Hair follicular keratinocyte (primary cell): ENCODE data around the gene CROCC. TPM values are rescaled to one million over a fixed set of nuclear protein-coding genes. Genes with fewer than 3 reads are reported as not detected.

Source experiments
- total RNA-seq: library from RNA; depleted of rRNA; stranded (reverse); fragments of >200 nt; gene quantifications from 2 replicates; pipeline ENCODE4 v1.2.3, GENCODE V29; 2015

CROCC gene
- total RNA-seq = 10.1 and 12.5 TPM in 2 replicates

DNA sequence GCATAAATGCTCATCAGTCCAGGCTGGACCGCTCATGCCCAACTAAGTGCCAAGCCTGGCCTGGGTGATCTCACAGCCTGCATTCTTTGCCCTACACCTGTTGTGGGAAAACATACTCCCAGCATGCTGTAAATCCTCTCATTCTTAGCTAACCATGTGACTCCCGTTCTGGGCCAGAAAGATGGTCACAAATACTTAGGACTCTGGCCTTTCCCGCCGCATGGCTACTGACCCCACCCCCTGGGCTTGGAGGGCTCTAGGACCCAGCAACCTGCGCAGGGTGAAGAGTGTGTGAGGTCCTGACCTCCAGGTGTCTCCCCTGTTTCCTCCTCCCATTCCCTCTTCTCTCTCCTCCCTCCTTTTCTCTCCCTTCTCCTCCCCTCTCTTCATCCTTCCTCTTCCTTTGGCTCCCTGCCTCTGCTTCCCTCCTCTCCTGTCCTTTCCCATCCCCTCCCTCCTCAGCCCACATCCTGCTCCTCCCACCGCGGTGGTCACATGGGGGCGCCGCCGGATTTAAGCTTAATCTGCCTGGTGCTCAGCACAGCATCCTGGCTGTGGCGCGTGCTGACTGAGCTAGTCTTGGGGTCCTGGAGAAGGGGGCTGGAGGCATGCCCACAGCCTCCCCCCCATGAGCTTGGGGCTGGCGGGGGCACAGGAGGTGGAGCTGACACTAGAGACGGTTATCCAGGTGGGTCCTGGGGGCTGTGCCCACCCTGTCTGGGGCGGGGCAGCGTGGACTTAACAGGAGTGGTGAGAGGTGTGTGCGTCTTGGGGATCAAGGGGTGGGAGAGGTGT is at the start of gene CROCC:
TSS of gene CROCC (plus strand) at position 541 of the 795 bp plus-strand sequence. CDS start at position 629, 88 bp downstream.

DNA sequence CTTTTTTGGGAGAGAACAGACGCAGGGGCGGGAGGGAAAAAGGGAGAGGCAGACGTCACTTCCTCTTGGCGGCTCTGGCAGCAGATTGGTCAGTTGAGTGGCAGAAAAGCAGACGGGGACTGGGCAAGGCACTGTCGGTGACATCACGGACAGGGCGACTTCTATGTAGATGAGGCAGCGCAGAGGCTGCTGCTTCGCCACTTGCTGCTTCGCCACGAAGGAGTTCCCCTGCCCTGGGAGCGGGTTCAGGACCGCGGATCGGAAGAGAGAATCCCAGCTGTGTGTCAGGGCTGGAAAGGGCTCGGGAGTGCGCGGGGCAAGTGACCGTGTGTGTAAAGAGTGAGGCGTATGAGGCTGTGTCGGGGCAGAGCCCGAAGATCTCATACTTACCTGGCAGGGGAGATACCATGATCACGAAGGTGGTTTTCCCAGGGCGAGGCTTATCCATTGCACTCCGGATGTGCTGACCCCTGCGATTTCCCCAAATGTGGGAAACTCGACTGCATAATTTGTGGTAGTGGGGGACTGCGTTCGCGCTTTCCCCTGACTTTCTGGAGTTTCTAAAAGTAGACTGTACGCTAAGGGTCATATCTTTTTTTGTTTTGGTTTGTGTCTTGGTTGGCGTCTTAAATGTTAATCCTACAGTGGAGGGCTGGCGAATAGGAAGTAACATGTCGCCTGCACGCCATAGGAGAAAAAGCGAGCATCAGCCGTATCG is 26.0 kb upstream of the CROCC start, which contains the start of gene RNU1-2:
TSS of gene RNU1-2 (plus strand) at position 383 of the 718 bp plus-strand sequence.

GRCh38 chr1:16980473-16981268 is 58.9 kb downstream of the CROCC start, which contains the start of gene MFAP2:
Gene MFAP2, minus strand, starts transcription at chr1:16980620. Its CDS starts 2,347 bp downstream, at chr1:16978273.

GRCh38 chr1:17011439-17012307 is 89.9 kb downstream of the CROCC start, which contains the start of gene ATP13A2:
Gene ATP13A2, minus strand, starts transcription at chr1:17011928. Its CDS starts 190 bp downstream, at chr1:17011738.

Other genes with a start within 250 kb of the CROCC start
- gene RNU1-4, start 181.4 kb upstream of the CROCC start, total RNA-seq = under 0.01 TPM in 2 replicates
- under 0.01 TPM in 2 replicates for gene RNU1-2, start 26.0 kb upstream of the CROCC start, total RNA-seq
- gene MFAP2, start 58.7 kb downstream of the CROCC start, total RNA-seq = 62.6 and 91.4 TPM in 2 replicates
- 73.6 and 76.7 TPM in 2 replicates for gene ATP13A2, start 90.0 kb downstream of the CROCC start, total RNA-seq
- 147 and 211 TPM in 2 replicates for gene SDHB, start 132.1 kb downstream of the CROCC start, total RNA-seq
- gene PADI2, start 197.5 kb downstream of the CROCC start, total RNA-seq = not detected in 2 replicates